ENCODE data around the gene ATP9B. TPM values are rescaled to one million over a fixed set of nuclear protein-coding genes. Genes with fewer than 3 reads are reported as not detected.
"Not testable (repeated sequence)": the region's sequence is repeated elsewhere in the genome, so short reads cannot be mapped to it uniquely, and the experiment has no call there.

ATP9B gene
- total RNA-seq, 3 donors from 2014 or later (not counting 1 experiment from before 2014, with no cell fraction given): 66.0 to 78.9 (median 68.0) TPM

DNA sequence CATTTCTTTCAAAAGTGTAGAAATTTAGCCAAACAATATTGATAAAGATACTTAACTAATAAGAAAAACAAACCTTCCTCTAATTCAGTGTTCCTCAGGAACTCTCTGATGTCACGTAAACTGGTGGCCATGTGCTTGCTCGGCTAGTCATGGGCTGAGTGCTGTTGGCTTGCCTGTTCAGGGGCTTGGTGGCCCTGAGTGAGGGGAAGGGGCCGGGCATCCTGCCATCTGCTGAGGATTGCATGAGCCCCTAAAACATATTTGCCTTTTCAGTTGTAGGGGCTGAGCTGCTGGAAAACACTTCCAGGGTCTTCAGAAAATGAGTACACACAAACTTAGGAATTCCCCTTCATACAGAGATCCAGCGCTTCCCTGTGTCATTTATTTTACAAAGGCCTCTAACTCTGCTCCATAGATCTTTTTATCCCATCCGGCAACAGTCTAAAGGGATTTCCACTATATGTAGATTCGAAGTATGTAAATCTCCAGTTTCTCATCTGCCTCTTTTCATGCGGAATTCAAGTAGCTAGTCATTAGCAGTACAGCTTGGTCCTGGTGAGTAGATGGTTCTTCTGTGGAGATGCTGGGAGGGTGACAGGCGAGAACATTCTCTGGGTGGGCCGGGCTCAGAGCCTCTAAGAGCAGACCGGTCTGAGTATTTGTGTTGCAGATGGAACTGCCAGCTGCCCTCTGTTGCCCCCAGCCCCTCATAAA is 306.4 kb downstream of the ATP9B start:
- intact Hi-C loops (cut with micrococcal nuclease): no loop called here
- Histone ChIP-seq H3K36me3 (ENCODE audit: control insufficient read depth, insufficient read depth, low read length) (peaks cover 8% of the 10 kb centered on the region), H3K4me3 (ENCODE audit: low read length) (no peak overlapping the region), H3K9me3 (ENCODE audit: control insufficient read depth, insufficient read depth, low read length) (no peaks in the 10 kb centered on the region), H3K4me1 (ENCODE audit: control insufficient read depth, insufficient read depth, low read length) (peaks cover 17% of the 10 kb centered on the region), H3K27ac (ENCODE audit: low read length) (no peak overlapping the region), H3K27me3 (ENCODE audit: control insufficient read depth, insufficient read depth, low read length) (no peaks in the 10 kb centered on the region)
- peaks cover 7% of the 10 kb centered on the region for H3K36me3 Mint-ChIP-seq
- TF ChIP-seq, protein P1, sequence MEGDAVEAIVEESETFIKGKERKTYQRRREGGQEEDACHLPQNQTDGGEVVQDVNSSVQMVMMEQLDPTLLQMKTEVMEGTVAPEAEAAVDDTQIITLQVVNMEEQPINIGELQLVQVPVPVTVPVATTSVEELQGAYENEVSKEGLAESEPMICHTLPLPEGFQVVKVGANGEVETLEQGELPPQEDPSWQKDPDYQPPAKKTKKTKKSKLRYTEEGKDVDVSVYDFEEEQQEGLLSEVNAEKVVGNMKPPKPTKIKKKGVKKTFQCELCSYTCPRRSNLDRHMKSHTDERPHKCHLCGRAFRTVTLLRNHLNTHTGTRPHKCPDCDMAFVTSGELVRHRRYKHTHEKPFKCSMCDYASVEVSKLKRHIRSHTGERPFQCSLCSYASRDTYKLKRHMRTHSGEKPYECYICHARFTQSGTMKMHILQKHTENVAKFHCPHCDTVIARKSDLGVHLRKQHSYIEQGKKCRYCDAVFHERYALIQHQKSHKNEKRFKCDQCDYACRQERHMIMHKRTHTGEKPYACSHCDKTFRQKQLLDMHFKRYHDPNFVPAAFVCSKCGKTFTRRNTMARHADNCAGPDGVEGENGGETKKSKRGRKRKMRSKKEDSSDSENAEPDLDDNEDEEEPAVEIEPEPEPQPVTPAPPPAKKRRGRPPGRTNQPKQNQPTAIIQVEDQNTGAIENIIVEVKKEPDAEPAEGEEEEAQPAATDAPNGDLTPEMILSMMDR (IDR thresholded peaks at IDR 0.05): no peak
- H3K27me3 Mint-ChIP-seq (ENCODE audit: low read depth in 2 of 2): no peaks in the 10 kb centered on the region
- peaks cover 11 to 15% of the 10 kb centered on the region in 2 donors for H3K4me1 Mint-ChIP-seq
- no peaks in the 10 kb centered on the region for H3K9me3 Mint-ChIP-seq
- 96% methylated on average over 10 of the region's 10 CpGs for WGBS (ENCODE audit: insufficient coverage)
- ATAC-seq (no peak), DNase-seq (no peak)
- no peak overlapping the region for H3K27ac Mint-ChIP-seq
- H3K4me3 Mint-ChIP-seq: no peak overlapping the region

- WGBS (ENCODE audit: insufficient coverage): 87% methylated on average over 12 of the region's 12 CpGs
- H3K9me3 ChIP-seq (ENCODE audit: control insufficient read depth, insufficient read depth, low read length); intact Hi-C loops (cut with micrococcal nuclease); H3K27me3 ChIP-seq (ENCODE audit: control insufficient read depth, insufficient read depth, low read length); H3K4me3 ChIP-seq (ENCODE audit: low read length); H3K27ac ChIP-seq (ENCODE audit: low read length); DNase-seq; ATAC-seq; H3K27me3 Mint-ChIP-seq (ENCODE audit: low read depth in 2 of 2); H3K36me3 Mint-ChIP-seq; H3K4me3 Mint-ChIP-seq; H3K9me3 Mint-ChIP-seq; H3K36me3 ChIP-seq (ENCODE audit: control insufficient read depth, insufficient read depth, low read length): not testable (repeated sequence)
- peak overlapping the region in 1 of 2 donors; percentile 13 for H3K27ac Mint-ChIP-seq
- peaks cover 11% of the 10 kb centered on the region for H3K4me1 ChIP-seq (ENCODE audit: control insufficient read depth, insufficient read depth, low read length)
- peaks cover 8 to 11% of the 10 kb centered on the region in 2 donors for H3K4me1 Mint-ChIP-seq
These were observed 307.5 kb downstream of the ATP9B start for GRCh38 chr18:79376661-79377060.

- Mint-ChIP-seq H3K27ac (peak overlapping the region in 1 of 2 donors; percentile 13), H3K36me3 (peaks cover 7% of the 10 kb centered on the region), H3K27me3 (ENCODE audit: low read depth in 2 of 2) (no peaks in the 10 kb centered on the region), H3K9me3 (no peaks in the 10 kb centered on the region), H3K4me1 (peaks cover 5 to 7% of the 10 kb centered on the region in 2 donors), H3K4me3 (no peak overlapping the region)
- no peak overlapping the region for H3K27ac ChIP-seq (ENCODE audit: low read length)
- H3K4me1 ChIP-seq (ENCODE audit: control insufficient read depth, insufficient read depth, low read length): peaks cover 8% of the 10 kb centered on the region
- 80% methylated on average over 19 of the region's 19 CpGs for WGBS (ENCODE audit: insufficient coverage)
- H3K9me3 ChIP-seq (ENCODE audit: control insufficient read depth, insufficient read depth, low read length): no peaks in the 10 kb centered on the region
- DNase-seq: no peak
- intact Hi-C loops (cut with micrococcal nuclease): no loop called here
- ATAC-seq: no peak
- no peaks in the 10 kb centered on the region for H3K27me3 ChIP-seq (ENCODE audit: control insufficient read depth, insufficient read depth, low read length)
- peaks cover 8% of the 10 kb centered on the region for H3K36me3 ChIP-seq (ENCODE audit: control insufficient read depth, insufficient read depth, low read length)
- TF ChIP-seq, protein P1 (IDR thresholded peaks at IDR 0.05): no peak
- no peak overlapping the region for H3K4me3 ChIP-seq (ENCODE audit: low read length)
These were observed 308.1 kb downstream of the ATP9B start for GRCh38 chr18:79377187-79377891.

- Mint-ChIP-seq H3K4me1 (peaks cover 5 to 7% of the 10 kb centered on the region in 2 donors), H3K4me3 (no peak overlapping the region), H3K27ac (peak overlapping the region; percentile 41 to 66), H3K36me3 (peaks cover 7% of the 10 kb centered on the region), H3K9me3 (no peaks in the 10 kb centered on the region), H3K27me3 (ENCODE audit: low read depth in 2 of 2) (no peaks in the 10 kb centered on the region)
- ATAC-seq (peak; percentile 85 to 98 (median 94)), DNase-seq (peak; percentile 75 to 92)
- intact Hi-C loops (cut with micrococcal nuclease): loop anchor here (1.0 kb wide), 3 partner anchors 150 to 301 kb away; partner anchors contain the start of gene CTDP1
- no peaks in the 10 kb centered on the region for H3K9me3 ChIP-seq (ENCODE audit: control insufficient read depth, insufficient read depth, low read length)
- peaks cover 8% of the 10 kb centered on the region for H3K4me1 ChIP-seq (ENCODE audit: control insufficient read depth, insufficient read depth, low read length)
- peaks cover 8% of the 10 kb centered on the region for H3K36me3 ChIP-seq (ENCODE audit: control insufficient read depth, insufficient read depth, low read length)
- TF ChIP-seq, protein P1 (IDR thresholded peaks at IDR 0.05): peak; percentile 93
- no peak overlapping the region for H3K4me3 ChIP-seq (ENCODE audit: low read length)
- no peak overlapping the region for H3K27ac ChIP-seq (ENCODE audit: low read length)
- no peaks in the 10 kb centered on the region for H3K27me3 ChIP-seq (ENCODE audit: control insufficient read depth, insufficient read depth, low read length)
- 49% methylated on average over 48 of the region's 48 CpGs for WGBS (ENCODE audit: insufficient coverage)
These were observed 309.5 kb downstream of the ATP9B start for GRCh38 chr18:79378536-79379250.

Data from natural killer cell (primary cell).